Endothelial cell of umbilical vein (primary cell): ENCODE data around the gene FALEC. TPM values are rescaled to one million over a fixed set of nuclear protein-coding genes. Genes with fewer than 3 reads are reported as not detected.

Source experiments
- BruUV-seq: library from RNA; stranded (reverse); fragments of 400-500 nt; replicated peaks from 2 replicates; lab custom pipeline; 2021; lab: Mats Ljungman, UMichigan
- CTCF ChIA-PET: fragments of 300-600, 350-600 bp; sonication (Branson Sonifier 250); formaldehyde crosslinking; loops from one replicate; lab custom pipeline; 2021; ENCODE audit warnings: antibody characterized with exemption, inconsistent platforms; lab: Charles Lee
- POLR2A ChIA-PET: fragments of 300-600, 350-600 bp; sonication (Branson Sonifier 250); formaldehyde crosslinking; loops from one replicate; lab custom pipeline; 2021; ENCODE audit warnings: antibody characterized with exemption, inconsistent platforms; lab: Charles Lee
- DNase-seq: peaks from one replicate; pipeline ENCODE4 v3.0.0-alpha.2; 2011; ENCODE audit warnings: low read depth, low spot score
- FAIRE-seq: peaks from 2 replicates; lab custom pipeline; 2011; peaks lifted over from hg19 to GRCh38; lab: Jason Lieb, UNC
- H2AFZ ChIP-seq: 2 replicates; pipeline ENCODE4 v1.6.0; 2012; ENCODE audit warnings: low read depth, low read length, control low read depth, inconsistent platforms
- H3K27ac ChIP-seq: 2 replicates; pipeline ENCODE4 v1.5.1; 2011; ENCODE audit warnings: low read depth, mild to moderate bottlenecking, control low read depth, low read length, moderate library complexity; ENCODE audit not compliant: insufficient read depth
- H3K27me3 ChIP-seq, 2 experiments: 2 replicates each; pipeline versions ENCODE4 v1.6.0 to v1.6.1; 2011; ENCODE audit warnings: low read length in 2 of 2, mixed read lengths in 1 of 2; ENCODE audit not compliant: control insufficient read depth in 2 of 2, insufficient read depth in 2 of 2
- H3K36me3 ChIP-seq, 2 experiments: 2 replicates in 1 of 2; 3 replicates in 1 of 2; pipeline ENCODE4 v1.5.1; 2011; ENCODE audit warnings: low read length in 2 of 2, mild to moderate bottlenecking in 1 of 2, moderate library complexity in 1 of 2; ENCODE audit not compliant: control insufficient read depth in 2 of 2, insufficient read depth in 2 of 2; ENCODE audit errors: extremely low read depth in 1 of 2
- H3K4me1 ChIP-seq: 3 replicates; pipeline ENCODE4 v1.5.1; 2011; ENCODE audit warnings: mild to moderate bottlenecking, low read length; ENCODE audit not compliant: control insufficient read depth, insufficient read depth; ENCODE audit errors: extremely low read depth
- H3K4me2 ChIP-seq: 2 replicates; pipeline ENCODE4 v1.6.1; 2011; ENCODE audit warnings: low read length, control low read depth, mixed read lengths; ENCODE audit not compliant: insufficient read depth
- H3K4me3 ChIP-seq, 3 experiments: fragments of 200-600 bp in 1 of 3; sonication (generic), shearing (Covaris generic) in 1 of 3; replicated peaks in 1 of 3; 2 replicates each; pipeline ENCODE4 v1.5.1; 2011 to 2016; ENCODE audit warnings: control low read depth in 3 of 3, low read length in 3 of 3, mild to moderate bottlenecking in 2 of 3, inconsistent platforms in 1 of 3, low read depth in 1 of 3, moderate library complexity in 1 of 3; ENCODE audit not compliant: insufficient read depth in 1 of 3
- H3K79me2 ChIP-seq: 2 replicates; pipeline ENCODE4 v1.6.0; 2012; ENCODE audit warnings: low read length, inconsistent platforms; ENCODE audit not compliant: control insufficient read depth, insufficient read depth
- H3K9ac ChIP-seq: replicated peaks from 2 replicates; pipeline ENCODE3; 2011; ENCODE audit warnings: low read length, control low read depth; ENCODE audit not compliant: insufficient read depth; ENCODE audit errors: extremely low read depth
- H3K9me1 ChIP-seq: replicated peaks from 3 replicates; pipeline ENCODE4 v1.6.0; 2011; ENCODE audit warnings: mild to moderate bottlenecking, low read length; ENCODE audit not compliant: control insufficient read depth, insufficient read depth; ENCODE audit errors: extremely low read depth
- H3K9me3 ChIP-seq: replicated peaks from 2 replicates; pipeline ENCODE4 v1.5.1; 2012; ENCODE audit warnings: low read length, inconsistent platforms; ENCODE audit not compliant: control insufficient read depth, insufficient read depth
- H4K20me1 ChIP-seq: replicated peaks from 2 replicates; pipeline ENCODE3; 2011; ENCODE audit warnings: mild to moderate bottlenecking, low read length; ENCODE audit not compliant: control insufficient read depth, insufficient read depth; ENCODE audit errors: extremely low read depth
- GATA2 ChIP-seq: IDR thresholded peaks from 2 replicates; pipeline ENCODE4 v1.7.0; 2011; ENCODE audit warnings: low read depth, mild to moderate bottlenecking, moderate library complexity, mixed read lengths, low read length; ENCODE audit not compliant: insufficient read length, insufficient read depth
- JUN ChIP-seq: IDR thresholded peaks from 2 replicates; pipeline ENCODE4 v1.6.1; 2011; ENCODE audit warnings: borderline replicate concordance, low read depth; ENCODE audit not compliant: insufficient read length, insufficient read depth
- POLR2A ChIP-seq: IDR thresholded peaks from 2 replicates; pipeline ENCODE4 v1.6.1; 2012; ENCODE audit warnings: low read depth, mild to moderate bottlenecking, control low read depth, low read length
- POLR2AphosphoS5 ChIP-seq: IDR thresholded peaks from 2 replicates; pipeline ENCODE4 v1.6.1; 2012; ENCODE audit warnings: low read depth, mild to moderate bottlenecking, control low read depth, low read length, moderate library complexity; ENCODE audit not compliant: insufficient read depth
- dilution Hi-C: fragments of 300-500 bp; cut with MboI; formaldehyde crosslinking; loops from one replicate; pipeline ENCODE4 v1.15.0; 2019; ENCODE audit warnings: low sequenced_read_pairs; ENCODE audit not compliant: extremely low pct_ligation_motif_present
- intact Hi-C: fragments of 100-400 bp; cut with micrococcal nuclease; formaldehyde crosslinking; loops from one replicate; pipeline ENCODE4 v1.10.0; 2022
- polyA plus RNA-seq, 4 experiments: library from polyadenylated mRNA; depleted of rRNA in 3 of 4; stranded (reverse) in 3 of 4; unstranded in 1 of 4; fragments of >200 nt; gene quantifications; 2 replicates each; pipeline versions ENCODE4 v1.2.1 to v1.2.3, GENCODE V29; 2011 to 2012; ENCODE audit warnings: missing spikeins in 1 of 4
- total RNA-seq: library from RNA; stranded (reverse); gene quantifications from 2 replicates; pipeline ENCODE4 v1.2.3, GENCODE V29; 2021
- TF ChIP-seq, protein P1 (sequence below), 2 donors: IDR thresholded peaks; 1 replicate in 1 of 2; 2 replicates in 1 of 2; pipeline ENCODE4 v1.5.1; 2011; ENCODE audit warnings: low read length in 2 of 2, mild to moderate bottlenecking in 2 of 2, moderate library complexity in 2 of 2, control low read depth in 1 of 2, inconsistent platforms in 1 of 2, low read depth in 1 of 2; ENCODE audit not compliant: insufficient read depth in 1 of 2; ENCODE audit errors: extremely low read depth in 1 of 2

FALEC gene
- total and polyA plus RNA-seq, 2 donors (not counting 3 experiments of a cell fraction or from before 2014, with no cell fraction given): not detected

DNA sequence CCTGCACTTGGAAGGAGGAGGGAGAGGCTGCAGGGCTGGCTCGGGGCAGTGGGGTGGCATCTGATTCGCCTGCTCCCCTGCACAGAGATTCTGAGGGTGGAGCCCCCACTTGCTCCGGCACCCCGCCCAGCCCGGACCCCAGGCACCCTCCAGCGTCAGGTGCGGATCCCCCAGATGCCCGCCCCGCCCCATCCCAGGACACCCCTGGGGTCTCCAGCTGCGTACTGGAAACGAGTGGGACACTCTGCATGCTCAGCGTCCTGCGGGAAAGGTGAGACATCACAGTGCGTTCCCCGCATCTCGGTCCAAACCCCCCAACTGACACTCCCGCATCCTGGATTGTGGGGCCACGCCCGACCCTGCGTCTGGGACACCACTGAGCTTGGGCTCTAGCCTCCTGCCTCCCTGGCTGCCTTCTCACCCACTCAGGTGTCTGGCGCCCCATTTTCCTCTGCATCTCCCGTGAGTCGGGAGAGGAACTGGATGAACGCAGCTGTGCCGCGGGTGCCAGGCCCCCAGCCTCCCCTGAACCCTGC lies 41.6 kb downstream of the FALEC start:
- H3K36me3 ChIP-seq: peaks cover 0 to 4% of the 10 kb centered on the region in 2 experiments
- CTCF ChIA-PET: no interaction called here
- TF ChIP-seq POLR2AphosphoS5: no peak
- TF ChIP-seq POLR2A: no peak
- TF ChIP-seq JUN: no peak
- TF ChIP-seq GATA2: no peak
- TF ChIP-seq, protein P1, sequence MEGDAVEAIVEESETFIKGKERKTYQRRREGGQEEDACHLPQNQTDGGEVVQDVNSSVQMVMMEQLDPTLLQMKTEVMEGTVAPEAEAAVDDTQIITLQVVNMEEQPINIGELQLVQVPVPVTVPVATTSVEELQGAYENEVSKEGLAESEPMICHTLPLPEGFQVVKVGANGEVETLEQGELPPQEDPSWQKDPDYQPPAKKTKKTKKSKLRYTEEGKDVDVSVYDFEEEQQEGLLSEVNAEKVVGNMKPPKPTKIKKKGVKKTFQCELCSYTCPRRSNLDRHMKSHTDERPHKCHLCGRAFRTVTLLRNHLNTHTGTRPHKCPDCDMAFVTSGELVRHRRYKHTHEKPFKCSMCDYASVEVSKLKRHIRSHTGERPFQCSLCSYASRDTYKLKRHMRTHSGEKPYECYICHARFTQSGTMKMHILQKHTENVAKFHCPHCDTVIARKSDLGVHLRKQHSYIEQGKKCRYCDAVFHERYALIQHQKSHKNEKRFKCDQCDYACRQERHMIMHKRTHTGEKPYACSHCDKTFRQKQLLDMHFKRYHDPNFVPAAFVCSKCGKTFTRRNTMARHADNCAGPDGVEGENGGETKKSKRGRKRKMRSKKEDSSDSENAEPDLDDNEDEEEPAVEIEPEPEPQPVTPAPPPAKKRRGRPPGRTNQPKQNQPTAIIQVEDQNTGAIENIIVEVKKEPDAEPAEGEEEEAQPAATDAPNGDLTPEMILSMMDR (IDR thresholded peaks at IDR 0.05; ENCODE audit: extremely low read depth in 1 of 2, insufficient read depth in 1 of 2, low read depth in 1 of 2, low read length in 2 of 2): no peak
- peaks cover 43% of the 10 kb centered on the region for H3K4me1 ChIP-seq
- FAIRE-seq (no peak), DNase-seq (no peak)
- no TSS peak for BruUV-seq
- dilution Hi-C loops: no loop called here
- H3K9ac ChIP-seq: no peak overlapping the region
- no peak overlapping the region for H3K4me3 ChIP-seq
- H2AFZ ChIP-seq: no peak overlapping the region
- no peak overlapping the region for H3K4me2 ChIP-seq
- no peaks in the 10 kb centered on the region for H3K9me3 ChIP-seq
- no peak overlapping the region for H3K27ac ChIP-seq
- peaks cover 4% of the 10 kb centered on the region for H3K79me2 ChIP-seq
- no peaks in the 10 kb centered on the region for H3K9me1 ChIP-seq
- POLR2A ChIA-PET: no interaction called here
- intact Hi-C loops: no loop called here
- no peaks in the 10 kb centered on the region for H3K27me3 ChIP-seq
- no peaks in the 10 kb centered on the region for H4K20me1 ChIP-seq
